ENCODE results near the gene NPPC.

GRCh38 chr2:231911381-231911780 lies 14.8 kb downstream of the NPPC start:
- TF ChIP-seq EZH2phosphoT487 (IDR thresholded peaks at IDR 0.05; ENCODE audit: insufficient read depth, low read depth): no peak
- TF ChIP-seq EZH2 (IDR thresholded peaks at IDR 0.05; ENCODE audit: insufficient read depth, poor library complexity, severe bottlenecking): no peak

All from GM23248 (cell line).